HT1080 (cell line): Measurements from ENCODE around the gene BAIAP2L2. TPM values are rescaled to one million over a fixed set of nuclear protein-coding genes. Genes with fewer than 3 reads are reported as not detected.

Experiments used
- DNase-seq: peaks from one replicate; pipeline ENCODE4 v3.0.0-alpha.2; 2015; ENCODE audit warnings: low read depth
- total RNA-seq: library from RNA; depleted of rRNA; stranded (reverse); fragments of >200 nt; shearing (Covaris generic); gene quantifications from 2 replicates; pipeline ENCODE4 v1.2.3, GENCODE V29; 2014

BAIAP2L2 gene
- total RNA-seq, 1 experiment from 2014 or later, result not detected

DNA sequence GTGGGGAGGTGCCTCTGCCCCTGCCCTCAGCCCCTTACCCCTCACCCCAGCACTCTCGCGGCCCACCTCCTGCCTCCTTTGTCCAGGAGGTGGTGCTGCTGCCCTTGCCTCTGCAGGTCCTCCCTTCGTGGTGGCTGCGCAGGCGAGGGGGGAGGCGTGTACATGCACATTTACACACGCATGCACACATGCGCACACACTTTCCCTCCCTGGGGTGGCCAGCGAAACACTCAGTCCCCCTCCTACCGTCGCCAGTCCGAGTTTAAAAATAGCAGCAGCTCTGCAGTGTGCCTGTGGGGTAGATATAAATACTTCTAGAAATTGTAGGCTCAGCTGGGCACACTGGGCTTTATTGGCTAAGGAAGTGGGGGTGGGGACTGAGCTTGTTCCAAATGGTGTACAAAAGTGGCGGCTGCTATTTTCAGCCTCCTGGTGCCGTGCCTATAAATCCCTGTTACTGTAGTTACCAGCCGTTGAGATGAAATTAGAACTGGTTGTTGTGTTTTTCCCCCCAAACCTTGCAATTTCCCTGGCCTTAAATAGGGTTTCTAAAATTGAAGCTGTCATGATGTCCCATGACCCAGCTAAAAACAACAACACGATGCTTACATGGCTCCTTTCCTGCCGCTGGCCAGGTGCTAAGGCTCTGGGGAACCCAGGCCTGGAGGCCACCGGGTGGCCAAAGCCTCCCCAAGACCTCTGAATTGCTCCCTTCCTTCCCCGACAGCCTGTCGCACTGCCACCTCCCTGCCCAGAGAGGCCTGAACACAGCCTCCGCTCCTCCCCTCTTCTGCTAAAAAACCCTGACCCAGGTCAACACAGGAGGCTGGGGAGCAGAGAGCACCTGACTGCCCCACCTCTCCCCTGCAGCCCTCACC is 40.9 kb downstream of the BAIAP2L2 start:
- DNase-seq, result no peak

DNA sequence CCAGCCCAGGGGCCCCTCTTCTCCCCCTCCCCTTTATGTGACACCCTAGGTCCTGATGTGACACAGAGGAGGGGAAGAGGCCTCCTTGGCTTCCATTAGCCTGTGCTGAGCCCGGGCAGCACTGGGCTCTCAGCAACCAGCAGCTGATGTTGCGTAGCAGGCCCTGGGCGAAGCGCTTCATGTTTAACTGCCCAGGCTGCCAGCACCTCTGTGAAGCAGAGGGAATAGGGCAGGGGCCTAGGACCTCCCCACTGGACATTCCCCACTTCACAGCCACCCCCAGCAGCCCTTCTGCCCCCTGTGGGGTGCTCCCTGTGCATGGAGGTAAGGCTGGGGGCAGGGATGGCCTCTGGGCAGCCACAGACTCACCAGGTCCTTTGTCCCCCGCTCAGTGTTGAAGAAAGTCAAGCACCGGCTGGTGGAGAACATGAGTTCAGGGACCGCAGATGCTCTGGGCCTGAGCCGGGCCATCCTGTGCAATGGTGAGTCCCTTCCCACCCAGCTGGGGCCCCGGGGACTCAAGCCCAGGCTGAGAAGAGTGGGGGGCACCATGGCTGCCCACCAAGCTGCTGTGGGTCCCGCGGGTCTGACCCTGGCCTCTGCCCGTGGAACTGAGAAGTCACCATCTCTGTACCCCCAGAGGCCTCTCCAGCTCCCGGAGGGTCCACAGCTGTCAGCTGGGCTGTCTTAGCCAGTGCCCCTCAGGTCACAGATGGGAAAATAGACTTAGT is 41.7 kb downstream of the BAIAP2L2 start:
- no peak for DNase-seq

DNA sequence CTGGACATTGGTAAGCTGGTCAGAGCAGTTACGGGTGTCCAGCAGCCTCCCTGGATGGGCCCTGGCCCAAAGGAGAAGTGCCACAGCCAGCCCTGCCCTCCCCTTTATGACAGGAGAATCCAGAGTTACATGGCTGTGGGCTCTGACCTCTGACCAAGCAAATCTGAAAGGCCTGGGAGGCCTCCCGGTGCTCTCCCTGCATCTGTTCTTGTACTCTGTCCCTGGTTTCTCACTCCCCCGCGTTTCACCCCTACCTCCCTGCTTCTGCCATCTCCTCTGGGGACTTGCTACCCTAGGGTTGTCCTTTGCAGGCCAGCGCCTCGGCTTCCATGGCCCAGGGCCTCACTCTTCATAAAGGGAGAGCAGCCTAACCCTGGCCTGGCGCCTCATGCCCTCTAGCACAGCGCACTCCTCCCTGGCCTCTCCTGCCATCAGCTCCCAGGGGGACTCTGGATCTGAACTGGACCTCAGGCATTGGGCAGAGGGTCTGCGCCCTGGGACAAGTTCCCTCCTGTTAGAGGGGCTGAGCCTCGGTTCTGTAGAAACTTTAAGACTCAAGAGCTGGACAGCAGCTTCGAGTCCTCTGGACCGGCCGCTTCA is 42.6 kb downstream of the BAIAP2L2 start:
- no peak for DNase-seq

DNA sequence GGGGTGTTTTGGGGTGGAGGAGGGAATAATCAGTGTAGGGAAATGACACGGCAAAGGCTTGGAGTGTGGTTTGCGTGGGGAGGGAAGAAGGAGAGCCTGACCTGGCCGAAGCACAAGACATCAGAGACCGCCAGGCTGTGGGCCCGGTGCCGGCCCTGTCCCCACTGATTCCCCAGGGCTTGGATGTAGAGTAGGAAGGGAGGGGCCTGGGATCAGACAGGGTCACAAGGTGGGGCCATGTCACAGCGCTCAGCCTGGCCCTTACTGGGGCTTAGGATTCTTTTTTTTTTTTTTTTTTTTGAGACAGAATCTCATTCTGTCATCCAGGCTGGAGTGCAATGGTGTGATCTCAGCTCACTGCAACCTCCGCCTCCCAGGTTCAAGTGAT is 43.5 kb downstream of the BAIAP2L2 start:
- no peak for DNase-seq

GRCh38 chr22:38066381-38067027 is 44.0 kb downstream of the BAIAP2L2 start:
- no peak for DNase-seq

- no peak for DNase-seq
These were observed 44.9 kb downstream of the BAIAP2L2 start for GRCh38 chr22:38065539-38065938.

DNA sequence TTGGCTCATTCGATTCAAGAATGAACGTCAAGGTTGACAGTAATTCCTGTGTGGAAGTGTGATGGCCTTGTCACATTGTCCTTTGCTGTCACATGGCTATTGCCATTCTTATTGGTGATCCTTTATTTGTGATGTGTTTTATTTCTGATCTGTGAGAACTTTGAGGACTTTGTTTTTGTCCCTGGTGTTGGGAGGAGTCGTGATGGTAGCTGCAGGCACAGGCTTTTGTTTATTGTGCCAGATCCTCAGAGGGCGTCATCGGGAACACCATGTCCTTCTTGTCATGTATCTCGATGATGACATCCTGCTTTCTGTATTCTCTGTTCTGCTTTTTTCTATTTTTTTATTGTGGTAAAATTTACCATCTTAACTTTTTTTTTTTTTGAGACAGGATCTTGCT is 47.7 kb downstream of the BAIAP2L2 start:
- no peak for DNase-seq

DNA sequence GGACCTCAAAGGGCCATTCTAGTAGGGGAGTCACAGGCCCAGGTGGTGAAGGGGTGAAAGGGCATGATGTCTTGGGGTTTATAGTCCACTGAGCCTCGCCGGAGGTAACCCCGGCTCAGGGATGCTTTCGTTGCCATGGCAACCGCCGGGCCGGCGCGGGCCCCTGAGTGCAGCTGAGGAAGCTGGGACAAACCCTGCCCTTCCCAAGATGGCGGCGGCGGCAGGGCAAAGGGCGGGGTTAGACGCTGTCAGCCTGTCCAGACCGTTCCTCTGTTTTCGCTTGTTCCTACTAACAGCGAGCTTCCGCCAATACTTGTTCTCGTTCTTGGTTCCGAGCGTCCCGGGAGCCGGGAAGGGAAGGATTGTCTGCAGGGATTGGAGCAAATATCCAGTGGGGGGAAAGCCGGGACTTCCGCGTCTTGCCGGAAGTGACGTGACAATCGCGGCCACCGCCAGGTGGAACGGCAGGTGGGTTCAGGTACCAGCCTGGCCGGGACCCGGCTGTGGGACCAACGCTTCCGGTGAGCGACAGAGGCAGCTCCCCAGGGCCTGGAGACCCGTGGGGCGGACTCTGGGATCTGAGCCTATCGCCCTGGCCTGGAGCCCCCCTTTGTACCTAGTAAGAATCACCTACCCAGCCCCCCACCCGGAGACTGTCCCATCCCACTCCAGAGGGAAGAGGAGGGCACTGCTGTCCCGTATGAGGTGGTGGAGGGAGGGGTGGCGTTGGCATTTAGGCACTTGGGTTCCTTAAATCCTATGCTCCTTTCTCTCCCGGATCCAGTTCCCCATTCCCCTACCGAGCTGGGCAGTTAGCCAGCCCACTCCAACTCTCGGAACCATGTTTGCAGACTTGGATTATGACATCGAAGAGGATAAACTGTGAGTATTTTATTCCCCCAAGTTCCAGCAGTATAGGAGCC is 53.3 kb downstream of the BAIAP2L2 start, which contains the start of gene PICK1:
Gene PICK1, plus strand, starts transcription at position 436 of the 923 bp plus-strand sequence. Its CDS starts 406 bp downstream, at position 842.
- DNase-seq, result peak; percentile 90

DNA sequence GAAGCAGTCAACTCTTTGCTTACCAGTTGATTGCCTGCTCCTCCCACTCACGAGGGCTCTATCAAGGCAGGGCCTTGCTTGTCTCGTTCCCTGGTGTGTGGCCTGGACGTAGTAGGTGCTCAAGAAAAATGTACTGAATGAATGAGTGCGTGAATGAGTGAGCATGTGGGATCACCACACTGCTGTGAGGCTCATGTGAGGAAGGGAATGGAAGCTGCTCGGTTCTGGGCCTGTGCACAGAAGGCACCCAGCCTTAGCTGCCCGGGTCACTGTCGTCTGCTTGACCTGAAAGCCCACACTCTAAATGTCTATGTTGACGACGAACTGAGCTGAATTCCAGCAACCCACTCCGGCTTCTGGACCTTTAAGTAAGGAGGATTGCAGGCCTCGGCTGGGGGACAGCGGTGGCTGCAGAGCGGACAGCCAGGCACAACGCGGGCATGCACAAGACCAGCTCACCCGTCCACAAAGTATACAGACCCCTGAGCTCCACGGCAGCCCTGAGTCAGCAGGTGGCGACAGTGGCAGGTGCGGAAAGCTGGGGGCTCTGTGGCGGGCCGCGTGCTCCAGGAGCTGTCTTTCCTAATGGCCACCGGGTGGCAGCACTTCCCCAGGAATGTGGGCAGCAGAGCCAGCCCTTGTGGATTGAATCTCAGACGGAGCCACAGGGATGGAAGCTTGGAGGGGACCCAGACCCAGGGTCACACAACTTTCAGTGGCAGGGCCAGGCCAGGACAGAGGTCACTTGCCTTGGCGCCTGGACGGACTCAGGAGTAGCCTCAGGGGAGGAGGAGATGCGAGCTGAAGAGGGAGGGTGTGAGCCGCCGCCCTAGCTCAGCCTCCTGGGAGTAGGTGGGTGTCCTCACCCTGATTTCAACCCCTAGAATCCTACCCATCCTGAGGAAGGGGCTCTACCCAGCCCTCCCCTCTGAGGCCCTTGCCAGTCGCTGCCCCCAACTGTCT is 58.3 kb downstream of the BAIAP2L2 start:
- peak; percentile 68 for DNase-seq

- no peak for DNase-seq
These were observed 59.2 kb downstream of the BAIAP2L2 start for GRCh38 chr22:38051261-38051660.

GRCh38 chr22:38050720-38051119 is 59.8 kb downstream of the BAIAP2L2 start:
- DNase-seq, result no peak

GRCh38 chr22:38049812-38050619 is 60.5 kb downstream of the BAIAP2L2 start:
- DNase-seq, result no peak

DNA sequence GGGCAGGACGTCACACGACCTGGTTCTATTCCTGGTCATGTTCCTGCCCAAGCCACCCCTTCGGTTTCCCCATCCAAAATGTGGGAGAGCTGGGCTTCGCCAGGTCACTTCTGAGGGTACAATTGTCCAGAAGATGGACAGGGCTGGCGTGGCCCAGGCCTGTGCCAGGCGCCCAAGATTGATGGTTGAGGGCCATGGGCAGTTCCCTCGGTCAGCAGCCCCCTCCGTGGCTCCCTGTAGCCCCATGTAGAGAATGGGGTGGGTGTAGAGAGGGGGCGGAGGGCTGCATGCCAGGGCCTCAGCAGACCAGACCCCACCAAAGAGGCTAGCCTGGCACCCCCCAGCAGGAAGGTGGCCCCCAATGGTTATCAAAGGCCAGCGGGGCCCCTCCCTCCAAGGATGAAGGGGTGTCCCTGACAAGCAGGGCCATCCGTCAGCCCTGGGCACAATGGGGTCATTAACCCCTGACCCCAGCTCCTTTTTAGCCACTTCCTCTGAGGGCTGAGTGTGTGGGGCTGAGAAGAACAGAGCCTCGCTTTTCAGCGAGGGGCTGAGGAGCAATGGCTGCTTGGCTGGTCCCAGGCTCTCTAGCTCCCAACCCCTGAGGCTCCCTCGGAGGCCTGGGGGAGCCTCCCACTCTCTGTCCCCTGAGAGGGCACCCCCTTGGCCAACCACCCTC is 64.3 kb downstream of the BAIAP2L2 start:
- no peak for DNase-seq

- DNase-seq, result no peak
These were observed 67.1 kb downstream of the BAIAP2L2 start for GRCh38 chr22:38043151-38044039.

- no peak for DNase-seq
These were observed 68.0 kb downstream of the BAIAP2L2 start for GRCh38 chr22:38042488-38042790.

DNA sequence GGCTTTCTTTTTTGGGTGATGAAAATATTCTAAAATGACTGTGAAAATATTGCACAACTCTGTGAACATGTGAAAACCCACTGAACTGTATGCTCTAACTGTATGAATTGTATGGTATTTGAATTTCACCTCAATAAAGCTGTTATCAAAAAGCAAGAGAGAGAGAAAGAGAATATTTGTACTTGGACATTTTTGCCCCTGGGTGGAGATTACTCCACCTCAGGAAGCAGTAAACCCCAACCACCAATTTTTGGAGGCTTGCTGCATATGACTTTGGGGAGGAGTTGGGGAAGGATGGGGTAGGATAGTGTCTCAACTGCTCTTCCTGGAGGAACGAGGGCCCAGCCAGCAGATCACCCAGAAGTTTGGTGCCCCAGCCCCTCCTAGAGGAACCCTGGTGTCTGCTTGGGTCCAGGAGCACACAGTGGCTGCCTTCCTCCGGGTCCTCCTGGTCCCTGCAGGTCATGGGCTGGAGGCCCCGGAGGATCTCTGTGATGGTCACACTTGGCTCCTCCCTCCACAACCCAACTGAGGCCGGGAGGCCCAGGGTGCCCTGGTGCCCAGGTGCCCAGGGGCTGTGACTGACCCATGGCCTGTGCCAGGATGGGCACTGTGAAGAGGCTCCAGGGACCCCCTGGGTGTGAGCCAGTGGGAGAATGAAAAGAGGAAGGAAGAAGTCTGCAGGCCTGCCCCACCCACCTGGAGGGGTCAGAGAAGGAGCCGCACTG is 68.6 kb downstream of the BAIAP2L2 start:
- no peak for DNase-seq
